Measurements from ENCODE around the gene ADCY4.

DNA sequence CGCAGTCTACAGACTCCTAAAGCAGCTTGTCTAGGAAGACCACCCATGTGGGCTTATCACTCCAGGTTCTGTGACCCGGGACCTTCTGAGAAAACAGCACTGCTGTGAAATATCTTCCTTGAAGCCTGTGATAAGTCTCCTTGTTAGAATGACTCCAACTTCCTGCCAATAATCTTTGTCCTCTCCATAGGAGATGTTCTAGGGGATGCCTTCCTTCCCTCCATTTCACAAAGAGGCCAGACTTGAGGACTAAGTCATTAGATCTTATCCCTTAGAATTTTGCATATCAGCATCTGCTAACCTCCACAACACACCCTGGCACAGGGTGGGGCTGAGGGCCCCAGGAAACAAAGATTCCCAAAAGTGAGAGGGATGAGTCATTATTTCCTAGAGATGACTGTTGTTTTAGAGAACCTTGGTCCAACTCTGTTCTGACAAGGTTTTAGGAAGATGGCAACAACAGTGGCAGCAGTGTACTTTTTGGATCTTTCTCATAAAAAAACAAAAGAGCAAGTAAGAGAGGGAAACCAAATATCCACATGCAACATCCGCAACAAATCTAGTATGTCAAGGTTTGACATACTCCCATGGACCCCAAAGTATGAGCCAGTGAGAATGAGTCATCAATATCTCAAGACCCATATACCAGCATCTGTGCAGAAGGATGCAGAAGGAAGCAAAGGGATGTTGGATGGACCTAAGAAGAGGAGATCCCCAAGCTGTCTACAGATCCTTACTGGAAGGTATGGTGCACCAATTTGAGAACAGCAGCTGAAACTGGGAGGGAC, 17.5 kb downstream of the ADCY4 start:
- TF ChIP-seq EZH2 (IDR thresholded peaks at IDR 0.05; ENCODE audit: borderline replicate concordance, insufficient read depth, low read depth, low read length, poor library complexity, severe bottlenecking): no peak
- TF ChIP-seq, protein P1, sequence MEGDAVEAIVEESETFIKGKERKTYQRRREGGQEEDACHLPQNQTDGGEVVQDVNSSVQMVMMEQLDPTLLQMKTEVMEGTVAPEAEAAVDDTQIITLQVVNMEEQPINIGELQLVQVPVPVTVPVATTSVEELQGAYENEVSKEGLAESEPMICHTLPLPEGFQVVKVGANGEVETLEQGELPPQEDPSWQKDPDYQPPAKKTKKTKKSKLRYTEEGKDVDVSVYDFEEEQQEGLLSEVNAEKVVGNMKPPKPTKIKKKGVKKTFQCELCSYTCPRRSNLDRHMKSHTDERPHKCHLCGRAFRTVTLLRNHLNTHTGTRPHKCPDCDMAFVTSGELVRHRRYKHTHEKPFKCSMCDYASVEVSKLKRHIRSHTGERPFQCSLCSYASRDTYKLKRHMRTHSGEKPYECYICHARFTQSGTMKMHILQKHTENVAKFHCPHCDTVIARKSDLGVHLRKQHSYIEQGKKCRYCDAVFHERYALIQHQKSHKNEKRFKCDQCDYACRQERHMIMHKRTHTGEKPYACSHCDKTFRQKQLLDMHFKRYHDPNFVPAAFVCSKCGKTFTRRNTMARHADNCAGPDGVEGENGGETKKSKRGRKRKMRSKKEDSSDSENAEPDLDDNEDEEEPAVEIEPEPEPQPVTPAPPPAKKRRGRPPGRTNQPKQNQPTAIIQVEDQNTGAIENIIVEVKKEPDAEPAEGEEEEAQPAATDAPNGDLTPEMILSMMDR (IDR thresholded peaks at IDR 0.05): no peak

Data from B cell (primary cell).